Esophagus muscularis mucosa (tissue), 4 donors: Measurements from ENCODE around the gene HPS4. TPM values are rescaled to one million over a fixed set of nuclear protein-coding genes. Genes with fewer than 3 reads are reported as not detected.
"Not testable (repeated sequence)": the region's sequence is repeated elsewhere in the genome, so short reads cannot be mapped to it uniquely, and the experiment has no call there.

Experiments used
- DNase-seq: peaks from one replicate; pipeline ENCODE4 v3.0.0-alpha.2; 2017; ENCODE audit errors: extremely low spot score
- H3K27ac ChIP-seq, 4 donors: fragments of 200-600 bp; sonication (generic); replicated peaks in 1 of 4; 1 replicate in 3 of 4; 2 replicates in 1 of 4; pipeline ENCODE4 v1.5.1; 2016 to 2019; ENCODE audit warnings: mild to moderate bottlenecking in 1 of 4
- H3K27me3 ChIP-seq, 4 donors: fragments of 200-600 bp; sonication (generic); one replicate each; pipeline versions ENCODE4 v1.5.1 to v1.6.0; 2016 to 2019
- H3K36me3 ChIP-seq, 4 donors: fragments of 200-600 bp; sonication (generic); one replicate each; pipeline ENCODE4 v1.5.1; 2016 to 2019
- H3K4me1 ChIP-seq, 4 donors: fragments of 200-600 bp; sonication (generic); one replicate each; pipeline ENCODE4 v1.5.1; 2016 to 2019
- H3K4me3 ChIP-seq, 4 donors: fragments of 200-600 bp; sonication (generic); 1 replicate in 2 of 4; 2 replicates in 2 of 4; pipeline ENCODE4 v1.5.1; 2016 to 2019; ENCODE audit warnings: mild to moderate bottlenecking in 4 of 4, moderate library complexity in 1 of 4
- H3K9me3 ChIP-seq, 4 donors: fragments of 200-600 bp; sonication (generic); 1 replicate in 3 of 4; 2 replicates in 1 of 4; pipeline ENCODE4 v1.5.1; 2016 to 2019
- CTCF ChIP-seq, 3 experiments: fragments of 200-600 bp in 2 of 3; fragments of 450-650 bp in 1 of 3; sonication (generic) in 2 of 3; IDR thresholded peaks; one replicate each; pipeline ENCODE4 v1.5.1; 2017 to 2019; ENCODE audit warnings: antibody characterized with exemption in 3 of 3, mild to moderate bottlenecking in 2 of 3, moderate library complexity in 1 of 3
- EP300 ChIP-seq: sonication (generic); formaldehyde crosslinking; IDR thresholded peaks from one replicate; pipeline ENCODE4 v1.6.1; 2017; ENCODE audit warnings: antibody characterized with exemption
- POLR2A ChIP-seq: fragments of 450-650 bp; IDR thresholded peaks from one replicate; pipeline ENCODE4 v1.6.1; 2017; ENCODE audit warnings: antibody characterized with exemption, moderate library complexity, mild to moderate bottlenecking, low read depth
- POLR2AphosphoS5 ChIP-seq, 2 donors: sonication (generic); formaldehyde crosslinking; IDR thresholded peaks; one replicate each; pipeline ENCODE4 v1.6.1; 2017; ENCODE audit warnings: antibody characterized with exemption in 2 of 2
- WGBS: methylation state at CpG from one replicate; pipeline ENCODE4 v1.1.5; 2018; 5-methylcytosine and 5-hydroxymethylcytosine counted together
- intact Hi-C: fragments of 100-400 bp; cut with DNase I; formaldehyde crosslinking; loops from one replicate; pipeline ENCODE4 v1.15.1; 2023
- total RNA-seq, 4 donors: library from RNA; depleted of rRNA; stranded (reverse); fragments of >200 nt; gene quantifications; one replicate each; pipeline versions ENCODE4 v1.1.0 to v1.2.1, GENCODE V29; 2016

The HPS4 gene
- 10 to 100 TPM; 15.4 to 17.9 (median 17.5) TPM for total RNA-seq

GRCh38 chr22:26483439-26484359 lies at the start of gene HPS4, which contains the start of gene SRRD:
Gene HPS4, minus strand, starts transcription at chr22:26483783. Its CDS starts 2,021 bp downstream, at chr22:26481762.
Gene SRRD, plus strand, starts transcription at chr22:26483877. Its CDS starts 14 bp downstream, at chr22:26483891.
- Histone ChIP-seq H3K9me3 (no peaks in the 10 kb centered on the region), H3K27ac (peak within 1 kb of the TSS; percentile 88 to 96 (median 94)), H3K4me3 (peak within 1 kb of the TSS; percentile 76 to 98 (median 97)), H3K36me3 (peaks cover 12 to 30% (median 19%) of the 10 kb centered on the region in 4 donors), H3K27me3 (no peaks in the 10 kb centered on the region), H3K4me1 (peaks cover 51 to 68% (median 61%) of the 10 kb centered on the region in 4 donors)
- WGBS = 3% methylated on average over 13 of the region's 85 CpGs
- TF ChIP-seq POLR2A = peak; percentile 83
- TF ChIP-seq EP300 = no peak
- TF ChIP-seq POLR2AphosphoS5 (IDR thresholded peaks at IDR 0.05) = peak; percentile 93 to 95
- TF ChIP-seq CTCF (IDR thresholded peaks at IDR 0.05) = peak in 1 of 3 experiments; percentile 26
- intact Hi-C loops = loop anchor here (2.0 kb wide), 1 partner anchor 27 kb away; no protein-coding TSS in a partner anchor
- DNase-seq = peak; percentile 95

GRCh38 chr22:26529345-26529744 lies 45.8 kb upstream of the HPS4 start:
- Histone ChIP-seq H3K36me3 (peaks cover 8 to 76% (median 39%) of the 10 kb centered on the region in 4 donors), H3K9me3 (no peaks in the 10 kb centered on the region), H3K4me3 (no peak overlapping the region), H3K27me3 (no peaks in the 10 kb centered on the region), H3K27ac (no peak overlapping the region), H3K4me1 (peaks cover 0 to 6% (median 0%) of the 10 kb centered on the region in 4 donors)
- intact Hi-C loops = no loop called here
- no peak for TF ChIP-seq POLR2A
- TF ChIP-seq EP300 = no peak
- no peak for TF ChIP-seq CTCF (IDR thresholded peaks at IDR 0.05)
- TF ChIP-seq POLR2AphosphoS5 (IDR thresholded peaks at IDR 0.05) = no peak
- WGBS = 80% methylated on average over 2 of the region's 2 CpGs
- no peak for DNase-seq

- WGBS = 87% methylated on average over 9 of the region's 9 CpGs
- DNase-seq, intact Hi-C loops, H3K4me1 ChIP-seq, H3K27me3 ChIP-seq, H3K27ac ChIP-seq, H3K9me3 ChIP-seq, H3K4me3 ChIP-seq: not testable (repeated sequence)
- H3K36me3 ChIP-seq = peaks cover 8 to 84% (median 36%) of the 10 kb centered on the region in 4 donors
Observed at GRCh38 chr22:26528518-26528917, 44.9 kb upstream of the HPS4 start.

- Histone ChIP-seq H3K9me3 (no peaks in the 10 kb centered on the region), H3K4me3 (no peak overlapping the region), H3K4me1 (peaks cover 0 to 6% (median 0%) of the 10 kb centered on the region in 4 donors), H3K27ac (no peak overlapping the region), H3K36me3 (peaks cover 8 to 83% (median 35%) of the 10 kb centered on the region in 4 donors), H3K27me3 (no peaks in the 10 kb centered on the region)
- intact Hi-C loops = no loop called here
- 72% methylated on average over 15 of the region's 15 CpGs for WGBS
- DNase-seq = no peak
- TF ChIP-seq POLR2A = no peak
- no peak for TF ChIP-seq POLR2AphosphoS5 (IDR thresholded peaks at IDR 0.05)
- no peak for TF ChIP-seq EP300
- TF ChIP-seq CTCF (IDR thresholded peaks at IDR 0.05) = no peak
Observed at GRCh38 chr22:26527574-26528465, 44.2 kb upstream of the HPS4 start.
